HEK293 (cell line): ENCODE results near the gene OR1D5.
A peak's percentile ranks its signal among the peaks of the same experiment; 100 is the strongest.

Experiments used
- KLF10 ChIP-seq: fragments of 450-650 bp; IDR thresholded peaks from 2 replicates; pipeline ENCODE4 v1.5.1; 2018; ENCODE audit warnings: missing biosample characterization, mild to moderate bottlenecking, missing genetic modification characterization
- REST ChIP-seq: fragments of 450-650 bp; formaldehyde crosslinking; IDR thresholded peaks from 2 replicates; pipeline ENCODE4 v1.5.1; 2016; ENCODE audit warnings: missing biosample characterization, missing genetic modification characterization
- SP2 ChIP-seq: fragments of 450-650 bp; formaldehyde crosslinking; IDR thresholded peaks from 2 replicates; pipeline ENCODE4 v1.5.1; 2016; ENCODE audit warnings: missing biosample characterization, missing genetic modification characterization
- SP3 ChIP-seq: fragments of 450-650 bp; formaldehyde crosslinking; IDR thresholded peaks from 2 replicates; pipeline ENCODE4 v1.5.1; 2016; ENCODE audit warnings: missing biosample characterization, missing genetic modification characterization
- ZBTB17 ChIP-seq: fragments of 450-650 bp; formaldehyde crosslinking; IDR thresholded peaks from 2 replicates; pipeline ENCODE4 v1.5.1; 2016; ENCODE audit warnings: missing biosample characterization, missing genetic modification characterization
- ZNF10 ChIP-seq: fragments of 450-650 bp; formaldehyde crosslinking; IDR thresholded peaks from 2 replicates; pipeline ENCODE4 v1.5.1; 2017; ENCODE audit warnings: missing biosample characterization, missing genetic modification characterization
- ZNF24 ChIP-seq: fragments of 450-650 bp; formaldehyde crosslinking; IDR thresholded peaks from 2 replicates; pipeline ENCODE4 v1.5.1; 2016; ENCODE audit warnings: missing biosample characterization, missing genetic modification characterization
- ZNF274 ChIP-seq, 2 experiments: fragments of 200-500 bp in 1 of 2; fragments of 450-650 bp in 1 of 2; sonication (Bioruptor generic) in 1 of 2; formaldehyde crosslinking in 1 of 2; IDR thresholded peaks; 2 replicates each; pipeline versions ENCODE4 v1.5.1 to v1.6.1; 2014 to 2016; ENCODE audit warnings: borderline replicate concordance in 1 of 2, inconsistent platforms in 1 of 2, low read length in 1 of 2, missing biosample characterization in 1 of 2, missing genetic modification characterization in 1 of 2
- ZNF48 ChIP-seq: fragments of 450-650 bp; formaldehyde crosslinking; IDR thresholded peaks from 2 replicates; pipeline ENCODE4 v1.5.1; 2016; ENCODE audit warnings: missing biosample characterization, missing genetic modification characterization
- ZSCAN5A ChIP-seq: fragments of 450-650 bp; formaldehyde crosslinking; IDR thresholded peaks from 2 replicates; pipeline ENCODE4 v1.5.1; 2016; ENCODE audit warnings: missing biosample characterization, missing genetic modification characterization
- TF ChIP-seq, protein P1 (sequence below): fragments of 450-650 bp; formaldehyde crosslinking; IDR thresholded peaks from 2 replicates; pipeline ENCODE4 v1.5.1; 2016; ENCODE audit warnings: missing biosample characterization, missing genetic modification characterization

DNA sequence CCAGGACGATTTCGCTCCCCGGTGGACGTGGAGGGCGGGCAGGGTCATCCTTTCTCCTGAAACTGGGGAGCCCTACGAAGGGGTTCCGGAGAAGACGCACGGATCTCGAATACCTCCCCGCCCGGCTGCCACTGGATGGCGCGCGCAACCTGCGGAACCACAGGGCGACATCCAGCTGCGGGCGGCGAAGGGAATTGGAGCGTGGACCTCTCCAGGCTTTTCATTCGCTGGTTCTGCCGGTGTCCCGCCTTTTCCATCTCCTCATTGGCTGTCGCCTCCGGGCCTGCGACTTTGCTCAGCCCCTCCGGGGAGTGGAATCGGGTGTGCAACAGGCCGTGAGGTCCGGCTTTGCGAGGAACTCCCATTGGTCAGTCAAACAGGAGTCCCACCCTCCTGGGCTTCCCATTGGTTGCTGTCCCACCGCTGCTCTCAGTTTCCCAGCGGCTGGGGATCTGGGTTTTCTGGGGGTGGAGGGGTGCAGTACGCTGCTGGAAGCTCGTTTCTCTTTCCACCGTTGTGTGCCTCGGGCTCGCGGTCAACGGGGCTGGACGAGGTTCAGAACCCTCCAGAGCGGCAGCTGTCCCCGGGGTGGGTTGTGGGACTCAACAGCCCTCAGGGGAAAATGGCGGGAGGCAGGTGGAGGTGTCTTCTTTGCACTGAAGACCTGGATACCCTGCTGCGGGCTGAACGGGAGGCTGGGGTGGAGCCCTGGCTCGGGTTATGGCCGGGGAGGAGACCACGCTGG lies 14.5 kb downstream of the OR1D5 start:
- TF ChIP-seq, protein P1, sequence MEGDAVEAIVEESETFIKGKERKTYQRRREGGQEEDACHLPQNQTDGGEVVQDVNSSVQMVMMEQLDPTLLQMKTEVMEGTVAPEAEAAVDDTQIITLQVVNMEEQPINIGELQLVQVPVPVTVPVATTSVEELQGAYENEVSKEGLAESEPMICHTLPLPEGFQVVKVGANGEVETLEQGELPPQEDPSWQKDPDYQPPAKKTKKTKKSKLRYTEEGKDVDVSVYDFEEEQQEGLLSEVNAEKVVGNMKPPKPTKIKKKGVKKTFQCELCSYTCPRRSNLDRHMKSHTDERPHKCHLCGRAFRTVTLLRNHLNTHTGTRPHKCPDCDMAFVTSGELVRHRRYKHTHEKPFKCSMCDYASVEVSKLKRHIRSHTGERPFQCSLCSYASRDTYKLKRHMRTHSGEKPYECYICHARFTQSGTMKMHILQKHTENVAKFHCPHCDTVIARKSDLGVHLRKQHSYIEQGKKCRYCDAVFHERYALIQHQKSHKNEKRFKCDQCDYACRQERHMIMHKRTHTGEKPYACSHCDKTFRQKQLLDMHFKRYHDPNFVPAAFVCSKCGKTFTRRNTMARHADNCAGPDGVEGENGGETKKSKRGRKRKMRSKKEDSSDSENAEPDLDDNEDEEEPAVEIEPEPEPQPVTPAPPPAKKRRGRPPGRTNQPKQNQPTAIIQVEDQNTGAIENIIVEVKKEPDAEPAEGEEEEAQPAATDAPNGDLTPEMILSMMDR (tag by site-specific recombination): peak; percentile 97
- TF ChIP-seq REST (tag by site-specific recombination) (no peak), ZNF274 (IDR thresholded peaks at IDR 0.05; ENCODE audit: low read length) (no peak), ZNF274 (tag by site-specific recombination; IDR thresholded peaks at IDR 0.05; ENCODE audit: borderline replicate concordance) (no peak), ZNF48 (tag by site-specific recombination) (no peak), ZSCAN5A (no peak), KLF10 (tag by site-specific recombination) (no peak), ZNF10 (no peak), SP2 (peak; percentile 98), ZNF24 (no peak), ZBTB17 (peak; percentile 36), SP3 (tag by site-specific recombination) (peak; percentile 71)
